HepG2 (cell line): ENCODE data around the gene CRMP1. TPM values are rescaled to one million over a fixed set of nuclear protein-coding genes. Genes with fewer than 3 reads are reported as not detected.

ENCODE experiments used
- ATAC-seq: fragments of 200-7000 bp; cut with Tn5 transposase; 3 replicates; pipeline ENCODE4 v1.9.1; 2020; ENCODE audit warnings: mild to moderate bottlenecking, moderate library complexity
- BruUV-seq: library from RNA; stranded (reverse); fragments of 400-500 nt; replicated peaks from 2 replicates; lab custom pipeline; 2021; lab: Mats Ljungman, UMichigan
- CTCF ChIA-PET: fragments of 300-600 bp; formaldehyde crosslinking; extraction: SDS; loops from one replicate; lab custom pipeline; 2021; ENCODE audit warnings: low total read pairs, inconsistent platforms, low intra/inter-chr PET ratio; lab: Yijun Ruan, JAX
- POLR2A ChIA-PET: fragments of 350-600 bp; sonication (Branson Sonifier 250); formaldehyde crosslinking; loops from one replicate; lab custom pipeline; 2020; ENCODE audit warnings: antibody characterized with exemption, inconsistent platforms; lab: Yijun Ruan, JAX
- DNase-seq: peaks from one replicate; pipeline ENCODE4 v3.0.0-alpha.2; 2015; ENCODE audit warnings: low spot score
- FAIRE-seq: peaks from 3 replicates; lab custom pipeline; 2011; peaks lifted over from hg19 to GRCh38; lab: Jason Lieb, UNC
- H2AFZ ChIP-seq: one replicate; pipeline ENCODE4 v1.6.1; 2011; ENCODE audit warnings: low read length, inconsistent platforms
- H3K27ac ChIP-seq: fragments of 300-600 bp; 3 replicates; pipeline ENCODE4 v1.8.0; 2011; ENCODE audit warnings: mixed run types, mild to moderate bottlenecking, mixed read lengths, low read length, inconsistent platforms; ENCODE audit not compliant: insufficient read depth; ENCODE audit errors: extremely low read length
- H3K27me3 ChIP-seq, 2 experiments: fragments of 200-600 bp in 1 of 2; 2 replicates in 1 of 2; 3 replicates in 1 of 2; pipeline versions ENCODE4 v1.6.0 to v1.8.0; 2011; ENCODE audit warnings: low read length in 2 of 2, mild to moderate bottlenecking in 2 of 2, moderate library complexity in 2 of 2, inconsistent platforms in 1 of 2; ENCODE audit not compliant: insufficient read depth in 2 of 2, control insufficient read depth in 1 of 2
- H3K36me3 ChIP-seq, 2 experiments: fragments of 200-600 bp in 1 of 2; replicated peaks in 1 of 2; 2 replicates in 1 of 2; 3 replicates in 1 of 2; pipeline versions ENCODE4 v1.5.1 to v1.8.0; 2011; ENCODE audit warnings: low read length in 2 of 2, inconsistent platforms in 1 of 2; ENCODE audit not compliant: insufficient read depth in 2 of 2, control insufficient read depth in 1 of 2
- H3K4me1 ChIP-seq: 2 replicates; pipeline ENCODE4 v1.5.1; 2012; ENCODE audit warnings: low read length, inconsistent platforms; ENCODE audit not compliant: insufficient read depth
- H3K4me2 ChIP-seq: 2 replicates; pipeline ENCODE4 v1.6.0; 2011; ENCODE audit warnings: low read depth, low read length, inconsistent platforms
- H3K4me3 ChIP-seq, 3 experiments: fragments of 200-600 bp in 1 of 3; sonication (generic), shearing (Covaris generic) in 1 of 3; replicated peaks in 1 of 3; 2 replicates each; pipeline ENCODE4 v1.5.1; 2011 to 2016; ENCODE audit warnings: low read length in 3 of 3, inconsistent platforms in 2 of 3, low read depth in 2 of 3, mild to moderate bottlenecking in 2 of 3, control low read depth in 1 of 3, mixed read lengths in 1 of 3; ENCODE audit not compliant: insufficient read depth in 1 of 3
- H3K79me2 ChIP-seq: one replicate; pipeline ENCODE4 v1.6.1; 2011; ENCODE audit warnings: low read length, inconsistent platforms; ENCODE audit not compliant: insufficient read depth
- H3K9ac ChIP-seq: 2 replicates; pipeline ENCODE4 v1.6.0; 2011; ENCODE audit warnings: mild to moderate bottlenecking, low read depth, low read length, inconsistent platforms; ENCODE audit not compliant: insufficient read depth
- H3K9me3 ChIP-seq: 2 replicates; pipeline ENCODE4 v1.5.1; 2012; ENCODE audit warnings: mild to moderate bottlenecking, low read length
- H4K20me1 ChIP-seq: 2 replicates; pipeline ENCODE4 v1.6.0; 2011; ENCODE audit warnings: inconsistent platforms, mild to moderate bottlenecking, low read length, moderate library complexity; ENCODE audit not compliant: insufficient read depth
- ADNP ChIP-seq: sonication (generic); formaldehyde crosslinking; IDR thresholded peaks from 2 replicates; pipeline ENCODE4 v1.4.0; 2020; ENCODE audit warnings: missing genetic modification reagents
- BRCA1 ChIP-seq: sonication (generic); formaldehyde crosslinking; IDR thresholded peaks from 2 replicates; pipeline ENCODE4 v1.4.0; 2020; ENCODE audit warnings: missing genetic modification reagents
- GTF2F1 ChIP-seq: fragments of 150-350 bp; IDR thresholded peaks from 2 replicates; pipeline ENCODE4 v1.6.1; 2014; ENCODE audit warnings: low read length
- GTF3A ChIP-seq: sonication (generic); formaldehyde crosslinking; conservative IDR thresholded peaks from 2 replicates; pipeline ENCODE4 v1.4.0; 2020; ENCODE audit warnings: mild to moderate bottlenecking, missing genetic modification reagents
- ISX ChIP-seq: sonication (generic); formaldehyde crosslinking; conservative IDR thresholded peaks from 2 replicates; pipeline ENCODE4 v1.5.0; 2020; ENCODE audit warnings: missing genetic modification reagents
- SIN3B ChIP-seq: fragments of 150-350 bp; IDR thresholded peaks from 2 replicates; pipeline ENCODE4 v1.6.1; 2014; ENCODE audit warnings: low read length
- SNAI1 ChIP-seq: sonication (generic); formaldehyde crosslinking; IDR thresholded peaks from 2 replicates; pipeline ENCODE4 v1.5.0; 2020; ENCODE audit warnings: mild to moderate bottlenecking, missing genetic modification reagents, borderline replicate concordance
- XRCC5 ChIP-seq: fragments of 200-400 bp; formaldehyde crosslinking; optimal IDR thresholded peaks from 2 replicates; pipeline ENCODE3; 2017; ENCODE audit warnings: mild to moderate bottlenecking, low read length
- ZNF138 ChIP-seq: sonication (generic); formaldehyde crosslinking; IDR thresholded peaks from 2 replicates; pipeline ENCODE4 v1.5.0; 2020; ENCODE audit warnings: mild to moderate bottlenecking, low read depth, missing genetic modification reagents
- ZNF572 ChIP-seq: sonication (generic); formaldehyde crosslinking; IDR thresholded peaks from 2 replicates; pipeline ENCODE4 v1.5.1; 2020; ENCODE audit warnings: mild to moderate bottlenecking, missing genetic modification reagents
- ZNF660 ChIP-seq: sonication (generic); formaldehyde crosslinking; IDR thresholded peaks from 2 replicates; pipeline ENCODE4 v1.5.1; 2020; ENCODE audit warnings: mild to moderate bottlenecking, low read depth, missing genetic modification reagents, borderline replicate concordance
- WGBS: methylation state at CpG from one replicate; pipeline ENCODE4 v1.1.6; 2017; ENCODE audit warnings: low lambda C conversion rate; 5-methylcytosine and 5-hydroxymethylcytosine counted together
- in situ Hi-C: cut with HindIII; loops from 2 replicates; pipeline ENCODE4 v1.10.0; 2017; ENCODE audit warnings: low pct_unique_long_range_greater_than_20kb; ENCODE audit not compliant: extremely low pct_ligation_motif_present
- intact Hi-C: fragments of 100-400 bp; cut with micrococcal nuclease; formaldehyde crosslinking; loops from one replicate; pipeline ENCODE4 v1.10.0; 2022; ENCODE audit not compliant: unreplicated experiment
- polyA plus RNA-seq, 8 experiments: library from polyadenylated mRNA; depleted of rRNA in 3 of 8; stranded (reverse) in 7 of 8; unstranded in 1 of 8; fragments of >200 nt; fragmentation: Illumina TruSeq in 4 of 8; extraction: Trizol in 4 of 8; gene quantifications; 2 replicates each; pipeline versions ENCODE4 v1.2.1 to v1.2.3, GENCODE V29; 2011 to 2016; ENCODE audit warnings: low read depth in 4 of 8, missing spikeins in 1 of 8, mixed read lengths in 1 of 8; ENCODE audit not compliant: insufficient read depth in 1 of 8
- total RNA-seq, 5 experiments: library from RNA; depleted of rRNA; stranded (reverse); fragments of >200 nt; fragmentation: Illumina TruSeq; extraction: Trizol; gene quantifications; 2 replicates each; pipeline ENCODE4 v1.2.3, GENCODE V29; 2016; ENCODE audit warnings: low read depth in 1 of 5
- TF ChIP-seq, protein P1 (sequence below): sonication (generic); formaldehyde crosslinking; conservative IDR thresholded peaks from 2 replicates; pipeline ENCODE4 v1.4.0; 2020; ENCODE audit warnings: missing genetic modification reagents
- TF ChIP-seq, protein P2 (sequence below): sonication (generic); formaldehyde crosslinking; IDR thresholded peaks from 2 replicates; pipeline ENCODE4 v1.5.1; 2020; ENCODE audit warnings: missing genetic modification reagents, mild to moderate bottlenecking, borderline replicate concordance

The CRMP1 gene
- total and polyA plus RNA-seq, 2 of the 13 experiments (the other 11 are each of a cell fraction or from before 2014, with no cell fraction given): not detected

DNA sequence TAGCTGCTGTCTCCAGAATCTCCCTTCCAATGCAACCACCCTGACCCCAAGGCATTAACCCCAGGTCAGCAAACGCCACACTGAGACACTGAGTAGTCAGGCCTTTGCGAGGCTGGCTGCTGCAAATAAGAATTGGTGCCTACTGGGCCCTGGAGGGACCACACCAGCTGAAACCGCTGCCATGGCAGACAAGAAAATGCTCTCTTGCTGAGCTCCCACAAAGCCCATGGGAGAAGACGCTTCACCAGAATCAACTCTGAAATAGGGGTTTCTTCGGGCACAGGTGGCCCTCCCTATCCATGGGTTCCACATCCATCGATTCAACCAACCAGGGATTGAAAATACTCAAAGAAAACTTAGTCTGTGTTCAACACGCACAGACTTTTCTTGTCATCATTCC, 26.7 kb upstream of the CRMP1 start (continued):
- TF ChIP-seq, protein P1, sequence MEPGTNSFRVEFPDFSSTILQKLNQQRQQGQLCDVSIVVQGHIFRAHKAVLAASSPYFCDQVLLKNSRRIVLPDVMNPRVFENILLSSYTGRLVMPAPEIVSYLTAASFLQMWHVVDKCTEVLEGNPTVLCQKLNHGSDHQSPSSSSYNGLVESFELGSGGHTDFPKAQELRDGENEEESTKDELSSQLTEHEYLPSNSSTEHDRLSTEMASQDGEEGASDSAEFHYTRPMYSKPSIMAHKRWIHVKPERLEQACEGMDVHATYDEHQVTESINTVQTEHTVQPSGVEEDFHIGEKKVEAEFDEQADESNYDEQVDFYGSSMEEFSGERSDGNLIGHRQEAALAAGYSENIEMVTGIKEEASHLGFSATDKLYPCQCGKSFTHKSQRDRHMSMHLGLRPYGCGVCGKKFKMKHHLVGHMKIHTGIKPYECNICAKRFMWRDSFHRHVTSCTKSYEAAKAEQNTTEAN (CRISPR knock-in tag): no peak
- TF ChIP-seq GTF3A (CRISPR knock-in tag) (no peak), ZNF572 (CRISPR knock-in tag) (no peak), GTF2F1 (no peak), ZNF138 (CRISPR knock-in tag) (no peak), ZNF660 (CRISPR knock-in tag) (no peak), ISX (CRISPR knock-in tag) (no peak), ADNP (CRISPR knock-in tag) (no peak), SNAI1 (CRISPR knock-in tag) (no peak), SIN3B (no peak)
- TF ChIP-seq, protein P2, sequence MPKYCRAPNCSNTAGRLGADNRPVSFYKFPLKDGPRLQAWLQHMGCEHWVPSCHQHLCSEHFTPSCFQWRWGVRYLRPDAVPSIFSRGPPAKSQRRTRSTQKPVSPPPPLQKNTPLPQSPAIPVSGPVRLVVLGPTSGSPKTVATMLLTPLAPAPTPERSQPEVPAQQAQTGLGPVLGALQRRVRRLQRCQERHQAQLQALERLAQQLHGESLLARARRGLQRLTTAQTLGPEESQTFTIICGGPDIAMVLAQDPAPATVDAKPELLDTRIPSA: no peak
- TF ChIP-seq, all 625 proteins: peak for 0

DNA sequence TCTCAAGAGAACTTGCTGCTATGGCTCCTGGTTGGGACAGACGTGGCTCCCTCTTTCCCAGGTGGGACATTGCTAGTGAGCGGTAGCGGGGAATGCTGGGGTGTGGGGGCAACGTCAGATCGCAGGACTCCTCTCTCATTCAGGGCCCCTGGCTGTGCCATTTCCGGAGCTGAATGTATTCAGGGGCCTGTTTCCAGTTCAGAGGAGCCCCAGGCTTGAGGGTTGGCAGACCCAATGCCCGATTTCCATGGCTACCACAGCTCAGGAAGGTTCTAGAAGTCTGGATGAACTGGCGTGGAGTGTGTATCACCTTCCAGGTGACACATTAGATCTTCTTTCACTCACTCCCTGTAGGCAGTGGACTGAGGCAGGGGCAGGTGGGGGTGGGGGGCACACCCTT, 26.2 kb upstream of the CRMP1 start:
- H2AFZ ChIP-seq: no peak overlapping the region
- H4K20me1 ChIP-seq: no peaks in the 10 kb centered on the region
- no peak for ATAC-seq
- no peak for DNase-seq
- no peaks in the 10 kb centered on the region for H3K79me2 ChIP-seq
- ChIA-PET POLR2A (no interaction called here), CTCF (no interaction called here)
- H3K27me3 ChIP-seq: peaks cover 2 to 13% of the 10 kb centered on the region in 2 experiments; a peak in 3 of 5 replicates
- no peak overlapping the region for H3K4me3 ChIP-seq
- no peak for FAIRE-seq
- BruUV-seq: no TSS peak
- TF ChIP-seq XRCC5 (no peak), BRCA1 (CRISPR knock-in tag) (no peak)
- in situ Hi-C loops: no loop called here
- H3K4me1 ChIP-seq: no peaks in the 10 kb centered on the region
- H3K9ac ChIP-seq: no peak overlapping the region
- intact Hi-C loops: no loop called here
- H3K27ac ChIP-seq: no peak overlapping the region
- no peaks in the 10 kb centered on the region for H3K36me3 ChIP-seq
- WGBS: 0% methylated on average over 3 of the region's 8 CpGs
- no peak overlapping the region for H3K4me2 ChIP-seq
- H3K9me3 ChIP-seq: no peaks in the 10 kb centered on the region
